PC-9 (cell line): Measurements from ENCODE around the gene EML3. TPM values are rescaled to one million over a fixed set of nuclear protein-coding genes. Genes with fewer than 3 reads are reported as not detected.

Experiments used
- BruUV-seq: library from RNA; stranded (reverse); fragments of 400-500 nt; replicated peaks from 2 replicates; lab custom pipeline; 2021; lab: Mats Ljungman, UMichigan
- CTCF ChIA-PET: fragments of 300-600 bp; sonication (Branson Sonifier 250); formaldehyde crosslinking; loops from one replicate; lab custom pipeline; 2022; ENCODE audit warnings: antibody characterized with exemption; lab: Charles Lee
- POLR2A ChIA-PET: fragments of 300-600 bp; sonication (Branson Sonifier 250); formaldehyde crosslinking; loops from one replicate; lab custom pipeline; 2022; ENCODE audit warnings: antibody characterized with exemption; ENCODE audit not compliant: unreplicated experiment; lab: Charles Lee
- DNase-seq, 2 experiments: peaks; one replicate each; pipeline versions ENCODE4 v3.0.0 to v3.0.0-alpha.2; 2015 to 2022; ENCODE audit warnings: mixed read lengths in 1 of 2
- H2AFZ ChIP-seq: fragments of 200-600 bp; sonication (generic); 2 replicates; pipeline ENCODE4 v1.8.1; 2017; ENCODE audit warnings: antibody characterized with exemption
- H3F3A ChIP-seq: fragments of 200-600 bp; sonication (generic); 2 replicates; pipeline ENCODE4 v1.8.1; 2017; ENCODE audit warnings: antibody characterized with exemption, mild to moderate bottlenecking, low read depth; ENCODE audit not compliant: insufficient read depth
- H3K27ac ChIP-seq: fragments of 200-600 bp; sonication (generic); 2 replicates; pipeline ENCODE4 v1.6.1; 2016; ENCODE audit warnings: mixed run types
- H3K27me3 ChIP-seq: fragments of 200-600 bp; sonication (generic); 2 replicates; pipeline ENCODE4 v1.6.1; 2016; ENCODE audit warnings: low read depth, mixed run types; ENCODE audit not compliant: insufficient read depth
- H3K36me3 ChIP-seq: fragments of 200-600 bp; sonication (generic); 2 replicates; pipeline ENCODE4 v1.6.1; 2016; ENCODE audit warnings: low read depth, mixed run types
- H3K4me1 ChIP-seq: fragments of 200-600 bp; sonication (generic); replicated peaks from 2 replicates; pipeline ENCODE4 v1.6.1; 2016; ENCODE audit warnings: mixed run types; ENCODE audit not compliant: insufficient read depth
- H3K4me2 ChIP-seq: fragments of 200-600 bp; sonication (generic); 2 replicates; pipeline ENCODE4 v1.6.1; 2017; ENCODE audit warnings: mixed run types
- H3K4me3 ChIP-seq: fragments of 200-600 bp; sonication (generic); 2 replicates; pipeline ENCODE4 v1.6.1; 2016; ENCODE audit warnings: mixed run types
- H3K79me2 ChIP-seq: fragments of 200-600 bp; sonication (generic); 2 replicates; pipeline ENCODE4 v1.6.1; 2017; ENCODE audit warnings: low read depth, mixed run types
- H3K9me2 ChIP-seq: fragments of 200-600 bp; sonication (generic); 2 replicates; pipeline ENCODE4 v1.8.1; 2017; ENCODE audit warnings: mild to moderate bottlenecking; ENCODE audit not compliant: insufficient read depth
- H3K9me3 ChIP-seq: fragments of 200-600 bp; sonication (generic); 2 replicates; pipeline ENCODE4 v1.8.1; 2016; ENCODE audit warnings: low read depth; ENCODE audit not compliant: insufficient read depth
- H4K20me1 ChIP-seq: fragments of 200-600 bp; sonication (generic); 2 replicates; pipeline ENCODE4 v1.8.1; 2017; ENCODE audit not compliant: insufficient read depth
- EZH2 ChIP-seq: fragments of 200-600 bp; sonication (generic); IDR thresholded peaks from 2 replicates; pipeline ENCODE4 v1.8.0; 2017; ENCODE audit warnings: antibody characterized with exemption, low read depth
- intact Hi-C: fragments of 100-400 bp; cut with micrococcal nuclease; formaldehyde crosslinking; loops from one replicate; pipeline ENCODE4 v1.10.0; 2022; ENCODE audit not compliant: unreplicated experiment
- total RNA-seq: library from RNA; stranded (reverse); gene quantifications from 2 replicates; pipeline ENCODE4 v1.2.3, GENCODE V29; 2021
- TF ChIP-seq, protein P1 (sequence below): fragments of 200-600 bp; sonication (generic); conservative IDR thresholded peaks from 2 replicates; pipeline ENCODE4 v1.6.1; 2017; ENCODE audit warnings: mixed run types, antibody characterized with exemption, mild to moderate bottlenecking, moderate library complexity

The EML3 gene
- total RNA-seq, 1 experiment from 2014 or later, result 84.2 TPM

DNA sequence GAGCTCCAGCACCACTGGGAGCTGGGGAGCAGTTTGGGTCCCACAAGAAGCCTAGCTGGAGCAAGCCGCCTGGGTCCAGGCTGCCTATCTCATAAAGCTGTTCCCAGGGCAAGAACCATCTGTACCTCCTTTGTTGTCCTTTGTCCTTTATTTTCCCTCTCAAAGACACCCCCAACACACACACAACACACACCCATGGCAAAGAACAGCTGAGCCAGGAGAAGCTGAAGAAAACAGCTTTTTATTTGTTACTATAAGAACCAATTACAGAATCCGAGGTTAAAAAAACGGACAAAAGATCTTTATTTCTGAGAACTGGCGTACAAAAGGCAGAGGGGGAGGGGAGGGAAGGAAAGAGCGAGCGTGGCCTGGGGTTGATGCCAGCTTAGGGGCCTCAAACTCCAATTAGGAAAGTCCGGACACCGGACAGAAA is 19.6 kb downstream of the EML3 start:
- ChIA-PET CTCF (interaction anchor here (0.6 to 0.7 kb wide), 3 partner anchors 82 to 270 kb away, joined by 3 to 8 read pairs (median 8); no protein-coding TSS in a partner anchor), POLR2A (no interaction called here)
- H3K4me1 ChIP-seq, result peaks cover 29% of the 10 kb centered on the region
- intact Hi-C loops, result loop anchor here (2.0 to 5.0 kb wide), 5 partner anchors 41 to 270 kb away; partner anchors contain the start of genes C11orf98, CSKMT, HNRNPUL2 and POLR2G
- peaks cover 16% of the 10 kb centered on the region for H3K36me3 ChIP-seq
- TF ChIP-seq, protein P1, sequence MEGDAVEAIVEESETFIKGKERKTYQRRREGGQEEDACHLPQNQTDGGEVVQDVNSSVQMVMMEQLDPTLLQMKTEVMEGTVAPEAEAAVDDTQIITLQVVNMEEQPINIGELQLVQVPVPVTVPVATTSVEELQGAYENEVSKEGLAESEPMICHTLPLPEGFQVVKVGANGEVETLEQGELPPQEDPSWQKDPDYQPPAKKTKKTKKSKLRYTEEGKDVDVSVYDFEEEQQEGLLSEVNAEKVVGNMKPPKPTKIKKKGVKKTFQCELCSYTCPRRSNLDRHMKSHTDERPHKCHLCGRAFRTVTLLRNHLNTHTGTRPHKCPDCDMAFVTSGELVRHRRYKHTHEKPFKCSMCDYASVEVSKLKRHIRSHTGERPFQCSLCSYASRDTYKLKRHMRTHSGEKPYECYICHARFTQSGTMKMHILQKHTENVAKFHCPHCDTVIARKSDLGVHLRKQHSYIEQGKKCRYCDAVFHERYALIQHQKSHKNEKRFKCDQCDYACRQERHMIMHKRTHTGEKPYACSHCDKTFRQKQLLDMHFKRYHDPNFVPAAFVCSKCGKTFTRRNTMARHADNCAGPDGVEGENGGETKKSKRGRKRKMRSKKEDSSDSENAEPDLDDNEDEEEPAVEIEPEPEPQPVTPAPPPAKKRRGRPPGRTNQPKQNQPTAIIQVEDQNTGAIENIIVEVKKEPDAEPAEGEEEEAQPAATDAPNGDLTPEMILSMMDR, result no peak
- no peak for TF ChIP-seq EZH2
- H2AFZ ChIP-seq, result no peak overlapping the region
- no peaks in the 10 kb centered on the region for H4K20me1 ChIP-seq
- H3K9me2 ChIP-seq, result no peaks in the 10 kb centered on the region
- H3K4me3 ChIP-seq, result no peak overlapping the region
- no peaks in the 10 kb centered on the region for H3K27me3 ChIP-seq
- H3K9me3 ChIP-seq, result no peaks in the 10 kb centered on the region
- no TSS peak for BruUV-seq
- peaks cover 32% of the 10 kb centered on the region for H3K79me2 ChIP-seq
- DNase-seq, result no peak
- peaks cover 66% of the 10 kb centered on the region for H3F3A ChIP-seq
- peak overlapping the region; percentile 91 for H3K4me2 ChIP-seq
- peak overlapping the region; percentile 56; the same call in 1 of the 2 replicates for H3K27ac ChIP-seq

DNA sequence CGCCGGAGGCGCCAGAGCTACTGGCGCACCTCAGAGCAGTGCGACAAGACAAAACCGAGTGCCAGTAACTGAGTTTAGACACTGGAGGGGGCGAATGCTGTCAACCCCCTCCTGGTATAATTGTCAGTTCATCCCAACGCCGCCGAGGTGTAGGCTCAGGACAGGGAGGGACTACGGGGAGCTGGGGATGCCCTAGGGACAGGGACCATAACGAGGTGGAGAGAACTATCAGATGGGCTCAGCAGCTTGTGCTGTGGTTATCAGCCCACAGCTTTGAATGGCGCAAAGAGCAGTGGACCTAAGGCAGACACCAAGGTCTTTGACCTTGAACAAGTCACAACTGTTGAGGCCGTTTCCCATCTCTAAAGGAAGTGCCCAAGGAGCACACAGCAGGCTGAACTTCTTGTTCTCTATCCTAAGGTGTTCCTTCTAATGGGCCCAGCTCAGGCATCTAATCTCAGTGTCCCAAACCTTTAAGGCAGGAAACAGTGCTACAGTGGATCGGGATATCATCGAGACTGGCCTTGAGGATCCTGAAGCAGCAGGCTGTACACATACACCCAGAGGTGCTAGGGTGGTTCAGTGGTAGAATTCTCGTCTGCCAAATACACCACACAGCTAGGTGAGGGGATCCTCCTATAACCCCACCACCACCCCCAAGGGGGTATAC is 20.3 kb downstream of the EML3 start:
- intact Hi-C loops, result loop anchor here (2.0 to 5.0 kb wide), 5 partner anchors 40 to 271 kb away; partner anchors contain the start of genes C11orf98, CSKMT, HNRNPUL2 and POLR2G
- Histone ChIP-seq H2AFZ (peak overlapping the region; percentile 82), H3K9me2 (no peaks in the 10 kb centered on the region), H3K27me3 (no peaks in the 10 kb centered on the region), H3K4me3 (peak overlapping the region; percentile 61), H4K20me1 (no peaks in the 10 kb centered on the region), H3K4me2 (peak overlapping the region; percentile 91), H3K9me3 (no peaks in the 10 kb centered on the region), H3K79me2 (peaks cover 37% of the 10 kb centered on the region), H3K27ac (peak overlapping the region; percentile 56), H3F3A (peaks cover 59% of the 10 kb centered on the region), H3K36me3 (peaks cover 11% of the 10 kb centered on the region), H3K4me1 (peaks cover 29% of the 10 kb centered on the region)
- POLR2A ChIA-PET, result interaction anchor here (0.5 to 2.1 kb wide), 21 partner anchors 9 to 953 kb away, joined by 3 to 55 read pairs (median 7); partner anchors contain the start of genes AHNAK, B3GAT3, C11orf98 and CSKMT
- CTCF ChIA-PET, result interaction anchor here (0.5 to 1.8 kb wide), 12 partner anchors 18 to 615 kb away, joined by 3 to 9 read pairs (median 5); partner anchors contain the start of genes B3GAT3, EEF1G, SLC3A2 and ZBTB3
- TSS peak; percentile 99 for BruUV-seq
- DNase-seq, result no peak
- no peak for TF ChIP-seq EZH2
- TF ChIP-seq, protein P1, result no peak

DNA sequence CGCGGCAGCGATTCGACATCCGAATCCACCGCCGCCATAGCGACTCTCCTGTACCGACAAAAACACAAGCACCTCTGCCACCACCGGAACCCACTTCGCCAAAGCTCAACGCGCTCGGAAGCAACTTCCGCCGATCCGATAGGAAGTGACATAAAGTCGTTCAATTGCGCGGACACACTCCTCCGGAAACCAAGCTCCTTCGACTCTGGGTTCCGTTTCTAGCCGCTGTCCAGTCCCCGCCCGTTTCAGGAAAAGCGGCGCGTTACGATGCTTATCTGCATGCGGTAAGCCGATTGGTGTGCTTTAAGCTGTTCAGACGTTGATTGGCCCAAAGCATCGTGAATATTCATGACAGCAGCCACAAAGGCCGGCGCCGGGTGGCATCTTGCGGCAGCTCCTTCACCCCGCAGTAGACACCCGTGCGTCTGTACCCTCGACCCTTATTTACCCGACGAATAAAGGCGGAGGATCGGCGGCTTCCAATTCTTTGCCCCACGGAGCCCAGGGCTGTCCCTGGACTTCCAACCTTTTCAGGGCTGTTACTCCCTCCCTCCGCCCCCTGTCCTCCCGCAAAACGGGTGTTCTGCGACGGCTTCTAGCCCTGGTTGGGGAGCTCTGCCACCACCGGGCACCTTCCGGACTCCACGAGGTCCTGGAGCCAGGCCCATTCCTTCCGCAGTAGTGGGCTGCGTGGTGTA is 21.0 kb downstream of the EML3 start, which contains the start of gene TUT1:
Gene TUT1 (minus strand): TSS at position 76 of the 698 bp plus-strand sequence. CDS start 38 bp downstream, at position 38.
- intact Hi-C loops, result loop anchor here (1.0 to 5.0 kb wide), 8 partner anchors 10 to 271 kb away; partner anchors contain the start of genes C11orf98, CSKMT, EML3 and HNRNPUL2
- ChIA-PET POLR2A (interaction anchor here (0.5 to 2.1 kb wide), 31 partner anchors 9 to 1654 kb away, joined by 3 to 55 read pairs (median 6); partner anchors contain the start of genes AHNAK, B3GAT3, C11orf98 and CSKMT), CTCF (interaction anchor here (0.5 to 1.8 kb wide), 15 partner anchors 18 to 1343 kb away, joined by 3 to 9 read pairs (median 6); partner anchors contain the start of genes B3GAT3, EEF1G, LBHD1 and SLC3A2)
- H3K4me2 ChIP-seq, result peak within 1 kb of the TSS; percentile 92
- peaks cover 53% of the 10 kb centered on the region for H3F3A ChIP-seq
- BruUV-seq, result no TSS peak
- peak within 1 kb of the TSS; percentile 84 for H3K4me3 ChIP-seq
- H3K79me2 ChIP-seq, result peaks cover 35% of the 10 kb centered on the region
- H3K4me1 ChIP-seq, result peaks cover 29% of the 10 kb centered on the region
- TF ChIP-seq EZH2, result no peak
- no peaks in the 10 kb centered on the region for H3K9me3 ChIP-seq
- no peaks in the 10 kb centered on the region for H4K20me1 ChIP-seq
- H2AFZ ChIP-seq, result peak within 1 kb of the TSS; percentile 83
- H3K9me2 ChIP-seq, result no peaks in the 10 kb centered on the region
- peak; percentile 98 to 100 for DNase-seq
- H3K36me3 ChIP-seq, result peaks cover 11% of the 10 kb centered on the region; the same call in 1 of the 2 replicates
- peak within 1 kb of the TSS; percentile 61 for H3K27ac ChIP-seq
- no peaks in the 10 kb centered on the region for H3K27me3 ChIP-seq
